ENCODE data around the gene CDH1.

DNA sequence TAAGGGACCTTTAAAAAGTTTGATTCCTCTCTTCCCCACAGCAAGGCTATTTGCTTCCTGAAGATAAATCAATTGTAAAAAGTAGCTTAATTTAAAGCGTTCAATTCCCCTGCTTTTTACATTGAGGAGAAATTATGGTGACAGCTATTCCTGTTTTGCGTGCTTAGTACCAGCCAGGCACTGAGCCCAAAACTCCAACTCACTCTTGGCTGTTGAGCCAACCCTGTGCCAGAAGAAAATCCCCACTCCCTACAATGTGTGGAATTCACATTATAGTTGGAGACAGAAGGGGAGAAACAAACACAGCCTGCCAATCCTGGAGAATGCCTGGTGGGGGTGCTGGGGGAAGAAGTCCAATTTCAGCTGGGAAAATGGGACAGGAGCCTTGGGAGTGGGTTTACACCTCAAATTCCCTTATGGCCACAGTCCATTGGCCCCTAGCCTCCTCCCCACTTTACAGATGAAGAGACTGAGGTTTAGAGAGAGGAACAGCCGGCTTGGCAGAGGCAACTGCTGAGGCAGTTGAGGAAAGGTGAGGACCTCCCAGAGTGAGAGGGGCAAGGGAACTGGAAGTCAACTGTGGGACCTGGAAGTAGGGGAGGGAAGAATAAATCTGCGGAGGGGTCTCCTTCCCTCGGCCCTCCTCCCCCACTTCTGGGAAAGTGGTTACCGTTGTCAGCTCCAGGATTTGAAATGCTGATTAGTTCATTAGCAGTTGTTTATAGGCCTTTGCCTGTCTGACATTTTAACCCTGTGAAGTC is 26.1 kb downstream of the CDH1 start:
- TF ChIP-seq, protein P1, sequence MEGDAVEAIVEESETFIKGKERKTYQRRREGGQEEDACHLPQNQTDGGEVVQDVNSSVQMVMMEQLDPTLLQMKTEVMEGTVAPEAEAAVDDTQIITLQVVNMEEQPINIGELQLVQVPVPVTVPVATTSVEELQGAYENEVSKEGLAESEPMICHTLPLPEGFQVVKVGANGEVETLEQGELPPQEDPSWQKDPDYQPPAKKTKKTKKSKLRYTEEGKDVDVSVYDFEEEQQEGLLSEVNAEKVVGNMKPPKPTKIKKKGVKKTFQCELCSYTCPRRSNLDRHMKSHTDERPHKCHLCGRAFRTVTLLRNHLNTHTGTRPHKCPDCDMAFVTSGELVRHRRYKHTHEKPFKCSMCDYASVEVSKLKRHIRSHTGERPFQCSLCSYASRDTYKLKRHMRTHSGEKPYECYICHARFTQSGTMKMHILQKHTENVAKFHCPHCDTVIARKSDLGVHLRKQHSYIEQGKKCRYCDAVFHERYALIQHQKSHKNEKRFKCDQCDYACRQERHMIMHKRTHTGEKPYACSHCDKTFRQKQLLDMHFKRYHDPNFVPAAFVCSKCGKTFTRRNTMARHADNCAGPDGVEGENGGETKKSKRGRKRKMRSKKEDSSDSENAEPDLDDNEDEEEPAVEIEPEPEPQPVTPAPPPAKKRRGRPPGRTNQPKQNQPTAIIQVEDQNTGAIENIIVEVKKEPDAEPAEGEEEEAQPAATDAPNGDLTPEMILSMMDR (IDR thresholded peaks at IDR 0.05), result no peak
- TF ChIP-seq POLR2A (IDR thresholded peaks at IDR 0.05) (no peak), EP300 (IDR thresholded peaks at IDR 0.05) (no peak)

Data from tibial nerve (tissue), 4 donors.